Measurements from ENCODE around the gene TBC1D4. TPM values are rescaled to one million over a fixed set of nuclear protein-coding genes. Genes with fewer than 3 reads are reported as not detected.

Gene TBC1D4
- total and polyA plus RNA-seq, 2 experiments from 2014 or later, result 18.7 to 38.2 TPM

DNA sequence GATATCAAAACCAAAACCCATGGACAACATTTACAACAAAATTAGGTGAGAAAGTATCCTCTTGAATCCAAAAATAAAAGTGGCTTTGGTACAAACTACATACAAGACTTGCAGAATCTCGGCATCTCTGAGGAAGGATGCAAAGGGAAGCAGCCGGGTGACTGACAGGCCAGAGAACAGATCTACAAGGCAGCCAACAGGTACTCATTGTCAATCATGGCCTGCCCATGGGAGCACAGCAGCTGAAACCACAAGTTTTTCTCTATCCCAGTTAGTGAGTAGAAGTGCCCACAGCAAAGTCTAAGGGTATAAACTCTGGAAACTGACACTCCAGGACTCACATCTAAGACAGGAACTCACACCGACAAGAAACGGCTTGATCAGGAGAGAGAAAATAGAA is 74.5 kb downstream of the TBC1D4 start (continued):
- TF ChIP-seq, protein P1, sequence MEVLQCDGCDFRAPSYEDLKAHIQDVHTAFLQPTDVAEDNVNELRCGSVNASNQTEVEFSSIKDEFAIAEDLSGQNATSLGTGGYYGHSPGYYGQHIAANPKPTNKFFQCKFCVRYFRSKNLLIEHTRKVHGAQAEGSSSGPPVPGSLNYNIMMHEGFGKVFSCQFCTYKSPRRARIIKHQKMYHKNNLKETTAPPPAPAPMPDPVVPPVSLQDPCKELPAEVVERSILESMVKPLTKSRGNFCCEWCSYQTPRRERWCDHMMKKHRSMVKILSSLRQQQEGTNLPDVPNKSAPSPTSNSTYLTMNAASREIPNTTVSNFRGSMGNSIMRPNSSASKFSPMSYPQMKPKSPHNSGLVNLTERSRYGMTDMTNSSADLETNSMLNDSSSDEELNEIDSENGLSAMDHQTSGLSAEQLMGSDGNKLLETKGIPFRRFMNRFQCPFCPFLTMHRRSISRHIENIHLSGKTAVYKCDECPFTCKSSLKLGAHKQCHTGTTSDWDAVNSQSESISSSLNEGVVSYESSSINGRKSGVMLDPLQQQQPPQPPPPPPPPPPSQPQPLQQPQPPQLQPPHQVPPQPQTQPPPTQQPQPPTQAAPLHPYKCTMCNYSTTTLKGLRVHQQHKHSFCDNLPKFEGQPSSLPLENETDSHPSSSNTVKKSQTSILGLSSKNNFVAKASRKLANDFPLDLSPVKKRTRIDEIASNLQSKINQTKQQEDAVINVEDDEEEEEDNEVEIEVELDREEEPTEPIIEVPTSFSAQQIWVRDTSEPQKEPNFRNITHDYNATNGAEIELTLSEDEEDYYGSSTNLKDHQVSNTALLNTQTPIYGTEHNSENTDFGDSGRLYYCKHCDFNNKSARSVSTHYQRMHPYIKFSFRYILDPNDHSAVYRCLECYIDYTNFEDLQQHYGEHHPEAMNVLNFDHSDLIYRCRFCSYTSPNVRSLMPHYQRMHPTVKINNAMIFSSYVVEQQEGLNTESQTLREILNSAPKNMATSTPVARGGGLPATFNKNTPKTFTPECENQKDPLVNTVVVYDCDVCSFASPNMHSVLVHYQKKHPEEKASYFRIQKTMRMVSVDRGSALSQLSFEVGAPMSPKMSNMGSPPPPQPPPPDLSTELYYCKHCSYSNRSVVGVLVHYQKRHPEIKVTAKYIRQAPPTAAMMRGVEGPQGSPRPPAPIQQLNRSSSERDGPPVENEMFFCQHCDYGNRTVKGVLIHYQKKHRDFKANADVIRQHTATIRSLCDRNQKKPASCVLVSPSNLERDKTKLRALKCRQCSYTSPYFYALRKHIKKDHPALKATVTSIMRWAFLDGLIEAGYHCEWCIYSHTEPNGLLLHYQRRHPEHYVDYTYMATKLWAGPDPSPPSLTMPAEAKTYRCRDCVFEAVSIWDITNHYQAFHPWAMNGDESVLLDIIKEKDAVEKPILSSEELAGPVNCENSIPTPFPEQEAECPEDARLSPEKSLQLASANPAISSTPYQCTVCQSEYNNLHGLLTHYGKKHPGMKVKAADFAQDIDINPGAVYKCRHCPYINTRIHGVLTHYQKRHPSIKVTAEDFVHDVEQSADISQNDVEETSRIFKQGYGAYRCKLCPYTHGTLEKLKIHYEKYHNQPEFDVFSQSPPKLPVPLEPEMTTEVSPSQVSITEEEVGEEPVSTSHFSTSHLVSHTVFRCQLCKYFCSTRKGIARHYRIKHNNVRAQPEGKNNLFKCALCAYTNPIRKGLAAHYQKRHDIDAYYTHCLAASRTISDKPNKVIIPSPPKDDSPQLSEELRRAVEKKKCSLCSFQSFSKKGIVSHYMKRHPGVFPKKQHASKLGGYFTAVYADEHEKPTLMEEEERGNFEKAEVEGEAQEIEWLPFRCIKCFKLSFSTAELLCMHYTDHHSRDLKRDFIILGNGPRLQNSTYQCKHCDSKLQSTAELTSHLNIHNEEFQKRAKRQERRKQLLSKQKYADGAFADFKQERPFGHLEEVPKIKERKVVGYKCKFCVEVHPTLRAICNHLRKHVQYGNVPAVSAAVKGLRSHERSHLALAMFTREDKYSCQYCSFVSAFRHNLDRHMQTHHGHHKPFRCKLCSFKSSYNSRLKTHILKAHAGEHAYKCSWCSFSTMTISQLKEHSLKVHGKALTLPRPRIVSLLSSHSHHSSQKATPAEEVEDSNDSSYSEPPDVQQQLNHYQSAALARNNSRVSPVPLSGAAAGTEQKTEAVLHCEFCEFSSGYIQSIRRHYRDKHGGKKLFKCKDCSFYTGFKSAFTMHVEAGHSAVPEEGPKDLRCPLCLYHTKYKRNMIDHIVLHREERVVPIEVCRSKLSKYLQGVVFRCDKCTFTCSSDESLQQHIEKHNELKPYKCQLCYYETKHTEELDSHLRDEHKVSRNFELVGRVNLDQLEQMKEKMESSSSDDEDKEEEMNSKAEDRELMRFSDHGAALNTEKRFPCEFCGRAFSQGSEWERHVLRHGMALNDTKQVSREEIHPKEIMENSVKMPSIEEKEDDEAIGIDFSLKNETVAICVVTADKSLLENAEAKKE (CRISPR knock-in tag; IDR thresholded peaks at IDR 0.05), result no peak
- TF ChIP-seq STAT1 (IDR thresholded peaks at IDR 0.05; ENCODE audit: unreplicated experiment) (no peak), NANOG (IDR thresholded peaks at IDR 0.05; ENCODE audit: borderline replicate concordance) (no peak), JUNB (IDR thresholded peaks at IDR 0.05; ENCODE audit: unreplicated experiment) (no peak), CREB1 (CRISPR knock-in tag; IDR thresholded peaks at IDR 0.05; ENCODE audit: low read depth) (no peak), EZH2 (IDR thresholded peaks at IDR 0.05; ENCODE audit: low read depth, unreplicated experiment) (no peak), POLR2AphosphoS5 (IDR thresholded peaks at IDR 0.05; ENCODE audit: low read depth) (no peak)
- TF ChIP-seq, protein P2, sequence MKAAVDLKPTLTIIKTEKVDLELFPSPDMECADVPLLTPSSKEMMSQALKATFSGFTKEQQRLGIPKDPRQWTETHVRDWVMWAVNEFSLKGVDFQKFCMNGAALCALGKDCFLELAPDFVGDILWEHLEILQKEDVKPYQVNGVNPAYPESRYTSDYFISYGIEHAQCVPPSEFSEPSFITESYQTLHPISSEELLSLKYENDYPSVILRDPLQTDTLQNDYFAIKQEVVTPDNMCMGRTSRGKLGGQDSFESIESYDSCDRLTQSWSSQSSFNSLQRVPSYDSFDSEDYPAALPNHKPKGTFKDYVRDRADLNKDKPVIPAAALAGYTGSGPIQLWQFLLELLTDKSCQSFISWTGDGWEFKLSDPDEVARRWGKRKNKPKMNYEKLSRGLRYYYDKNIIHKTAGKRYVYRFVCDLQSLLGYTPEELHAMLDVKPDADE (IDR thresholded peaks at IDR 0.05), result no peak

DNA sequence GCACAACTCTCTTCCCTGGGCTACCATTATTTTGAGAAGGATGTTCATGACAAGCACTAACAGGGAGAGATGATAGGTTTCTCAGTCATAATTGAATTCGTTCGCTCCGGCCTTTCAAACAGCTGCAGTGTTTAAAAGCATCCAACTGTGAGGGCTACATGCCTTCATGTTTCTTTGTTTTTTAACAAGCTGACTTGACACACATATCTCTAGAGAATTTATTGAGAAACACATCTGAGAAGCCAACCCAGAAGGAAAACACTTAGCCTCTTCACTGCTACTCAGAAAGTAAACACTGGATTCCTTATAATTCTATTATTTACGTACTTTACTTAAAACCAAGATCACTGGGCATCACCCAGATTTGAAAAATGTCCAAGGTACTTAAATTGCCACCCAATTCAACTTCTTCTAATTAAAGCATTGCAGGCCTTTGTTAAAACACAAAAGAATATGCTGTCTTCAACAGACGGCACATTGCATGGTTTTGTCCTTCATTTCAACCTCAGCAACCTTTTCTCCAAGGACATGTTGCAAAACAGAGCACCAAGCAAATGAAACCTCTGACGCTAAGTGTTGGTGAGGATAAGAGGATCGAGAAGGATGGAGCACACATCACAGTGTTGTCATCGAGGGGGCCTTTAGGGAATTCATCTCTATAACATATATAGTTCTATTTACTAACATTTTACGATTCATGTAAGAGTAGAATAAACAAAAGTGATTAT is 75.8 kb downstream of the TBC1D4 start:
- Histone ChIP-seq H4K20me1 (replicated peaks; ENCODE audit: insufficient read depth) (no peaks in the 10 kb centered on the region), H3K4me1 (ENCODE audit: insufficient read depth) (peaks cover 4% of the 10 kb centered on the region; the same call in 1 of the 2 replicates), H3K4me3 (no peak overlapping the region), H2AFZ (no peak overlapping the region), H3K27me3 (ENCODE audit: insufficient read depth) (no peaks in the 10 kb centered on the region), H3K36me3 (ENCODE audit: insufficient read depth) (no peaks in the 10 kb centered on the region), H3K79me2 (replicated peaks; ENCODE audit: insufficient read depth) (peaks cover 41% of the 10 kb centered on the region), H3F3A (replicated peaks; ENCODE audit: low read depth) (no peaks in the 10 kb centered on the region), H3K4me2 (no peak overlapping the region), H3K27ac (ENCODE audit: low read depth) (no peak overlapping the region), H3K9me2 (ENCODE audit: insufficient read depth) (no peaks in the 10 kb centered on the region)
- peaks cover under 1% of the 10 kb centered on the region for H3K27me3 Mint-ChIP-seq (ENCODE audit: insufficient read depth, low read depth, poor library complexity)
- DNase-seq (ENCODE audit: low spot score) (no peak), ATAC-seq (no peak)
- no peaks in the 10 kb centered on the region; the same call in 2 of the 3 replicates for H3K36me3 Mint-ChIP-seq (ENCODE audit: low read depth)
- 0 out of 2 replicates have a peak overlapping the region, but pooled peaks have one; percentile 12 for H3K27ac Mint-ChIP-seq
- H3K4me3 Mint-ChIP-seq, result no peak overlapping the region
- H3K4me1 Mint-ChIP-seq, result peaks cover 20% of the 10 kb centered on the region
- no peaks in the 10 kb centered on the region for H3K9me3 Mint-ChIP-seq
- TF ChIP-seq, protein P3, sequence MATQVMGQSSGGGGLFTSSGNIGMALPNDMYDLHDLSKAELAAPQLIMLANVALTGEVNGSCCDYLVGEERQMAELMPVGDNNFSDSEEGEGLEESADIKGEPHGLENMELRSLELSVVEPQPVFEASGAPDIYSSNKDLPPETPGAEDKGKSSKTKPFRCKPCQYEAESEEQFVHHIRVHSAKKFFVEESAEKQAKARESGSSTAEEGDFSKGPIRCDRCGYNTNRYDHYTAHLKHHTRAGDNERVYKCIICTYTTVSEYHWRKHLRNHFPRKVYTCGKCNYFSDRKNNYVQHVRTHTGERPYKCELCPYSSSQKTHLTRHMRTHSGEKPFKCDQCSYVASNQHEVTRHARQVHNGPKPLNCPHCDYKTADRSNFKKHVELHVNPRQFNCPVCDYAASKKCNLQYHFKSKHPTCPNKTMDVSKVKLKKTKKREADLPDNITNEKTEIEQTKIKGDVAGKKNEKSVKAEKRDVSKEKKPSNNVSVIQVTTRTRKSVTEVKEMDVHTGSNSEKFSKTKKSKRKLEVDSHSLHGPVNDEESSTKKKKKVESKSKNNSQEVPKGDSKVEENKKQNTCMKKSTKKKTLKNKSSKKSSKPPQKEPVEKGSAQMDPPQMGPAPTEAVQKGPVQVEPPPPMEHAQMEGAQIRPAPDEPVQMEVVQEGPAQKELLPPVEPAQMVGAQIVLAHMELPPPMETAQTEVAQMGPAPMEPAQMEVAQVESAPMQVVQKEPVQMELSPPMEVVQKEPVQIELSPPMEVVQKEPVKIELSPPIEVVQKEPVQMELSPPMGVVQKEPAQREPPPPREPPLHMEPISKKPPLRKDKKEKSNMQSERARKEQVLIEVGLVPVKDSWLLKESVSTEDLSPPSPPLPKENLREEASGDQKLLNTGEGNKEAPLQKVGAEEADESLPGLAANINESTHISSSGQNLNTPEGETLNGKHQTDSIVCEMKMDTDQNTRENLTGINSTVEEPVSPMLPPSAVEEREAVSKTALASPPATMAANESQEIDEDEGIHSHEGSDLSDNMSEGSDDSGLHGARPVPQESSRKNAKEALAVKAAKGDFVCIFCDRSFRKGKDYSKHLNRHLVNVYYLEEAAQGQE (IDR thresholded peaks at IDR 0.05; ENCODE audit: unreplicated experiment), result no peak
- TF ChIP-seq NANOG (IDR thresholded peaks at IDR 0.05; ENCODE audit: borderline replicate concordance), result no peak
- TF ChIP-seq, protein P4, sequence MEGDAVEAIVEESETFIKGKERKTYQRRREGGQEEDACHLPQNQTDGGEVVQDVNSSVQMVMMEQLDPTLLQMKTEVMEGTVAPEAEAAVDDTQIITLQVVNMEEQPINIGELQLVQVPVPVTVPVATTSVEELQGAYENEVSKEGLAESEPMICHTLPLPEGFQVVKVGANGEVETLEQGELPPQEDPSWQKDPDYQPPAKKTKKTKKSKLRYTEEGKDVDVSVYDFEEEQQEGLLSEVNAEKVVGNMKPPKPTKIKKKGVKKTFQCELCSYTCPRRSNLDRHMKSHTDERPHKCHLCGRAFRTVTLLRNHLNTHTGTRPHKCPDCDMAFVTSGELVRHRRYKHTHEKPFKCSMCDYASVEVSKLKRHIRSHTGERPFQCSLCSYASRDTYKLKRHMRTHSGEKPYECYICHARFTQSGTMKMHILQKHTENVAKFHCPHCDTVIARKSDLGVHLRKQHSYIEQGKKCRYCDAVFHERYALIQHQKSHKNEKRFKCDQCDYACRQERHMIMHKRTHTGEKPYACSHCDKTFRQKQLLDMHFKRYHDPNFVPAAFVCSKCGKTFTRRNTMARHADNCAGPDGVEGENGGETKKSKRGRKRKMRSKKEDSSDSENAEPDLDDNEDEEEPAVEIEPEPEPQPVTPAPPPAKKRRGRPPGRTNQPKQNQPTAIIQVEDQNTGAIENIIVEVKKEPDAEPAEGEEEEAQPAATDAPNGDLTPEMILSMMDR (conservative IDR thresholded peaks at IDR 0.05; ENCODE audit: low read depth in 2 of 2), result no peak
- TF ChIP-seq STAT1 (IDR thresholded peaks at IDR 0.05; ENCODE audit: unreplicated experiment), result no peak
- no peak for TF ChIP-seq POLR2AphosphoS5 (IDR thresholded peaks at IDR 0.05; ENCODE audit: low read depth)
- no peak for TF ChIP-seq ZNF114 (CRISPR knock-in tag; IDR thresholded peaks at IDR 0.05)
- TF ChIP-seq JUNB (IDR thresholded peaks at IDR 0.05; ENCODE audit: unreplicated experiment), result no peak
- TF ChIP-seq EZH2 (IDR thresholded peaks at IDR 0.05; ENCODE audit: low read depth, unreplicated experiment), result no peak
